Endothelial cell of umbilical vein (primary cell): ENCODE measurements around the gene RBM20. TPM values are rescaled to one million over a fixed set of nuclear protein-coding genes. Genes with fewer than 3 reads are reported as not detected.

Experiments
- BruUV-seq: library from RNA; stranded (reverse); fragments of 400-500 nt; replicated peaks from 2 replicates; lab custom pipeline; 2021; lab: Mats Ljungman, UMichigan
- CTCF ChIA-PET: fragments of 300-600, 350-600 bp; sonication (Branson Sonifier 250); formaldehyde crosslinking; loops from one replicate; lab custom pipeline; 2021; ENCODE audit warnings: antibody characterized with exemption, inconsistent platforms; lab: Charles Lee
- POLR2A ChIA-PET: fragments of 300-600, 350-600 bp; sonication (Branson Sonifier 250); formaldehyde crosslinking; loops from one replicate; lab custom pipeline; 2021; ENCODE audit warnings: antibody characterized with exemption, inconsistent platforms; lab: Charles Lee
- DNase-seq: peaks from one replicate; pipeline ENCODE4 v3.0.0-alpha.2; 2011; ENCODE audit warnings: low read depth, low spot score
- FAIRE-seq: peaks from 2 replicates; lab custom pipeline; 2011; peaks lifted over from hg19 to GRCh38; lab: Jason Lieb, UNC
- H2AFZ ChIP-seq: 2 replicates; pipeline ENCODE4 v1.6.0; 2012; ENCODE audit warnings: low read depth, low read length, control low read depth, inconsistent platforms
- H3K27ac ChIP-seq: 2 replicates; pipeline ENCODE4 v1.5.1; 2011; ENCODE audit warnings: low read depth, mild to moderate bottlenecking, control low read depth, low read length, moderate library complexity; ENCODE audit not compliant: insufficient read depth
- H3K27me3 ChIP-seq, 2 experiments: 2 replicates each; pipeline versions ENCODE4 v1.6.0 to v1.6.1; 2011; ENCODE audit warnings: low read length in 2 of 2, mixed read lengths in 1 of 2; ENCODE audit not compliant: control insufficient read depth in 2 of 2, insufficient read depth in 2 of 2
- H3K36me3 ChIP-seq, 2 experiments: 2 replicates in 1 of 2; 3 replicates in 1 of 2; pipeline ENCODE4 v1.5.1; 2011; ENCODE audit warnings: low read length in 2 of 2, mild to moderate bottlenecking in 1 of 2, moderate library complexity in 1 of 2; ENCODE audit not compliant: control insufficient read depth in 2 of 2, insufficient read depth in 2 of 2; ENCODE audit errors: extremely low read depth in 1 of 2
- H3K4me1 ChIP-seq: 3 replicates; pipeline ENCODE4 v1.5.1; 2011; ENCODE audit warnings: mild to moderate bottlenecking, low read length; ENCODE audit not compliant: control insufficient read depth, insufficient read depth; ENCODE audit errors: extremely low read depth
- H3K4me2 ChIP-seq: 2 replicates; pipeline ENCODE4 v1.6.1; 2011; ENCODE audit warnings: low read length, control low read depth, mixed read lengths; ENCODE audit not compliant: insufficient read depth
- H3K4me3 ChIP-seq, 3 experiments: fragments of 200-600 bp in 1 of 3; sonication (generic), shearing (Covaris generic) in 1 of 3; replicated peaks in 1 of 3; 2 replicates each; pipeline ENCODE4 v1.5.1; 2011 to 2016; ENCODE audit warnings: control low read depth in 3 of 3, low read length in 3 of 3, mild to moderate bottlenecking in 2 of 3, inconsistent platforms in 1 of 3, low read depth in 1 of 3, moderate library complexity in 1 of 3; ENCODE audit not compliant: insufficient read depth in 1 of 3
- H3K79me2 ChIP-seq: 2 replicates; pipeline ENCODE4 v1.6.0; 2012; ENCODE audit warnings: low read length, inconsistent platforms; ENCODE audit not compliant: control insufficient read depth, insufficient read depth
- H3K9ac ChIP-seq: replicated peaks from 2 replicates; pipeline ENCODE3; 2011; ENCODE audit warnings: low read length, control low read depth; ENCODE audit not compliant: insufficient read depth; ENCODE audit errors: extremely low read depth
- H3K9me1 ChIP-seq: replicated peaks from 3 replicates; pipeline ENCODE4 v1.6.0; 2011; ENCODE audit warnings: mild to moderate bottlenecking, low read length; ENCODE audit not compliant: control insufficient read depth, insufficient read depth; ENCODE audit errors: extremely low read depth
- H3K9me3 ChIP-seq: replicated peaks from 2 replicates; pipeline ENCODE4 v1.5.1; 2012; ENCODE audit warnings: low read length, inconsistent platforms; ENCODE audit not compliant: control insufficient read depth, insufficient read depth
- H4K20me1 ChIP-seq: replicated peaks from 2 replicates; pipeline ENCODE3; 2011; ENCODE audit warnings: mild to moderate bottlenecking, low read length; ENCODE audit not compliant: control insufficient read depth, insufficient read depth; ENCODE audit errors: extremely low read depth
- CTCF ChIP-seq, 2 donors: IDR thresholded peaks; 1 replicate in 1 of 2; 2 replicates in 1 of 2; pipeline ENCODE4 v1.5.1; 2011; ENCODE audit warnings: low read length in 2 of 2, mild to moderate bottlenecking in 2 of 2, moderate library complexity in 2 of 2, control low read depth in 1 of 2, inconsistent platforms in 1 of 2, low read depth in 1 of 2; ENCODE audit not compliant: insufficient read depth in 1 of 2; ENCODE audit errors: extremely low read depth in 1 of 2
- EZH2 ChIP-seq: IDR thresholded peaks from 2 replicates; pipeline ENCODE4 v1.6.1; 2012; ENCODE audit warnings: borderline replicate concordance, low read depth, mild to moderate bottlenecking, moderate library complexity, low read length, inconsistent platforms; ENCODE audit not compliant: severe bottlenecking
- FOS ChIP-seq: IDR thresholded peaks from 2 replicates; pipeline ENCODE4 v1.6.1; 2011; ENCODE audit warnings: mild to moderate bottlenecking, low read length, moderate library complexity, borderline replicate concordance; ENCODE audit not compliant: insufficient read depth
- GATA2 ChIP-seq: IDR thresholded peaks from 2 replicates; pipeline ENCODE4 v1.7.0; 2011; ENCODE audit warnings: low read depth, mild to moderate bottlenecking, moderate library complexity, mixed read lengths, low read length; ENCODE audit not compliant: insufficient read length, insufficient read depth
- JUN ChIP-seq: IDR thresholded peaks from 2 replicates; pipeline ENCODE4 v1.6.1; 2011; ENCODE audit warnings: borderline replicate concordance, low read depth; ENCODE audit not compliant: insufficient read length, insufficient read depth
- MYC ChIP-seq: IDR thresholded peaks from one replicate; pipeline ENCODE4 v1.6.1; 2011; ENCODE audit warnings: mild to moderate bottlenecking, low read depth, low read length
- POLR2A ChIP-seq: IDR thresholded peaks from 2 replicates; pipeline ENCODE4 v1.6.1; 2012; ENCODE audit warnings: low read depth, mild to moderate bottlenecking, control low read depth, low read length
- POLR2AphosphoS5 ChIP-seq: IDR thresholded peaks from 2 replicates; pipeline ENCODE4 v1.6.1; 2012; ENCODE audit warnings: low read depth, mild to moderate bottlenecking, control low read depth, low read length, moderate library complexity; ENCODE audit not compliant: insufficient read depth
- dilution Hi-C: fragments of 300-500 bp; cut with MboI; formaldehyde crosslinking; loops from one replicate; pipeline ENCODE4 v1.15.0; 2019; ENCODE audit warnings: low sequenced_read_pairs; ENCODE audit not compliant: extremely low pct_ligation_motif_present
- intact Hi-C: fragments of 100-400 bp; cut with micrococcal nuclease; formaldehyde crosslinking; loops from one replicate; pipeline ENCODE4 v1.10.0; 2022
- polyA plus RNA-seq, 4 experiments: library from polyadenylated mRNA; depleted of rRNA in 3 of 4; stranded (reverse) in 3 of 4; unstranded in 1 of 4; fragments of >200 nt; gene quantifications; 2 replicates each; pipeline versions ENCODE4 v1.2.1 to v1.2.3, GENCODE V29; 2011 to 2012; ENCODE audit warnings: missing spikeins in 1 of 4
- total RNA-seq: library from RNA; stranded (reverse); gene quantifications from 2 replicates; pipeline ENCODE4 v1.2.3, GENCODE V29; 2021
- TF ChIP-seq, protein P1 (sequence below): IDR thresholded peaks from 2 replicates; pipeline ENCODE4 v1.6.1; 2011; ENCODE audit not compliant: insufficient read depth, insufficient read length

RBM20 gene
- total and polyA plus RNA-seq, 2 donors (not counting 3 experiments of a cell fraction or from before 2014, with no cell fraction given), result 0.04 TPM; not detected in 1

DNA sequence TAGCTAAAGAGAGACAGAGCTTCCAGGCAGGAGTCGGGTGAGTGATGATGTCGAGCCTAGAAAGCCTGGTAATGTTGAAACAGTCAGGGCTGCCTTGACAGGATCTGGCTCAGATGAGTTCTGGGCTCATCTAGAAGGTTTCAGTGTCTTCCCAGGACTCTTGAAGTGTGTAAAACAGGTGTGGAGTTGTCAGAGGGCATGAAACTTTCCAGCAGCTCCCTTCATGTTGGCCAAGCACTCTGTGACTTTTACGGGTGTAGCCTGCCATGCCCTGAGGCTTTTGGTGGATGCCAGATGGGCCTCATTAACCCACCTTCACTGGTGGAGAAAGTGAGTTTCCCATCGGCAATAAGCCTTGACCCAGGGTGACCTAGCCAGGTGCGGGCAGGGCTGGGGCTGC lies 161.2 kb downstream of the RBM20 start:
- Histone ChIP-seq H3K9me1 (no peaks in the 10 kb centered on the region), H3K79me2 (no peaks in the 10 kb centered on the region), H3K27me3 (no peaks in the 10 kb centered on the region), H3K36me3 (no peaks in the 10 kb centered on the region), H3K4me1 (peaks cover 3% of the 10 kb centered on the region), H3K9ac (no peak overlapping the region), H3K9me3 (no peaks in the 10 kb centered on the region), H4K20me1 (no peaks in the 10 kb centered on the region), H3K4me3 (no peak overlapping the region), H3K4me2 (no peak overlapping the region), H2AFZ (no peak overlapping the region), H3K27ac (no peak overlapping the region)
- ChIA-PET CTCF (no interaction called here), POLR2A (no interaction called here)
- TF ChIP-seq POLR2AphosphoS5, result no peak
- no peak for TF ChIP-seq POLR2A
- TF ChIP-seq MYC, result no peak
- TF ChIP-seq GATA2, result no peak
- TF ChIP-seq JUN, result no peak
- TF ChIP-seq, protein P1, sequence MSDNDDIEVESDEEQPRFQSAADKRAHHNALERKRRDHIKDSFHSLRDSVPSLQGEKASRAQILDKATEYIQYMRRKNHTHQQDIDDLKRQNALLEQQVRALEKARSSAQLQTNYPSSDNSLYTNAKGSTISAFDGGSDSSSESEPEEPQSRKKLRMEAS, result no peak
- no peak for TF ChIP-seq EZH2
- no peak for TF ChIP-seq FOS
- no peak for TF ChIP-seq CTCF (IDR thresholded peaks at IDR 0.05; ENCODE audit: extremely low read depth in 1 of 2, insufficient read depth in 1 of 2, low read depth in 1 of 2, low read length in 2 of 2)
- intact Hi-C loops (loop anchor here (2.0 kb wide), 1 partner anchor 88 kb away; no protein-coding TSS in a partner anchor), dilution Hi-C loops (no loop called here)
- DNase-seq (no peak), FAIRE-seq (no peak)
- BruUV-seq, result no TSS peak
